Measurements from ENCODE around the gene SPIB.
"Not testable (repeated sequence)": the region's sequence is repeated elsewhere in the genome, so short reads cannot be mapped to it uniquely, and the experiment has no call there.

Gene SPIB

GRCh38 chr19:50447750-50448149 lies 29.0 kb downstream of the SPIB start:
- no peak for DNase-seq

GRCh38 chr19:50449236-50449899 lies 30.6 kb downstream of the SPIB start:
- no peak for DNase-seq

- no peak for DNase-seq
Measured at GRCh38 chr19:50450369-50451222, 31.9 kb downstream of the SPIB start.

- DNase-seq = no peak
Measured at GRCh38 chr19:50451223-50451534, 32.4 kb downstream of the SPIB start.

GRCh38 chr19:50453243-50453642 lies 34.5 kb downstream of the SPIB start:
- DNase-seq = no peak

- DNase-seq = no peak
Measured at GRCh38 chr19:50455992-50456391, 37.3 kb downstream of the SPIB start.

- no peak for DNase-seq
Measured at GRCh38 chr19:50457300-50457699, 38.6 kb downstream of the SPIB start.

- no peak for DNase-seq
Measured at GRCh38 chr19:50458396-50459066, 39.8 kb downstream of the SPIB start.

- no peak for DNase-seq
Measured at GRCh38 chr19:50459067-50459456, 40.3 kb downstream of the SPIB start.

GRCh38 chr19:50459638-50460037 lies 40.9 kb downstream of the SPIB start:
- DNase-seq = no peak

GRCh38 chr19:50460161-50460765 lies 41.5 kb downstream of the SPIB start:
- DNase-seq = no peak

- no peak for DNase-seq
Measured at GRCh38 chr19:50461066-50461875, 42.5 kb downstream of the SPIB start.

- DNase-seq = no peak
Measured at GRCh38 chr19:50462970-50463369, 44.2 kb downstream of the SPIB start.

GRCh38 chr19:50464348-50464747 lies 45.6 kb downstream of the SPIB start:
- no peak for DNase-seq

- no peak for DNase-seq
Measured at GRCh38 chr19:50465000-50465399, 46.3 kb downstream of the SPIB start.

GRCh38 chr19:50465986-50466705 lies 47.4 kb downstream of the SPIB start:
- no peak for DNase-seq

GRCh38 chr19:50466706-50467039 lies 47.9 kb downstream of the SPIB start:
- DNase-seq = no peak

GRCh38 chr19:50467566-50467965 lies 48.8 kb downstream of the SPIB start:
- no peak for DNase-seq

GRCh38 chr19:50468818-50469217 lies 50.1 kb downstream of the SPIB start:
- no peak for DNase-seq

- not testable (repeated sequence) for DNase-seq
Measured at GRCh38 chr19:50473336-50473735, 54.6 kb downstream of the SPIB start.

GRCh38 chr19:50475101-50475568 lies 56.4 kb downstream of the SPIB start:
- DNase-seq = no peak

GRCh38 chr19:50475736-50476223 lies 57.0 kb downstream of the SPIB start:
- no peak for DNase-seq
